K562 (cell line): ENCODE measurements around the gene CCL8. TPM values are rescaled to one million over a fixed set of nuclear protein-coding genes. Genes with fewer than 3 reads are reported as not detected.

Experiments
- HNRNPH1 ChIP-seq: fragments of 200-400 bp; formaldehyde crosslinking; optimal IDR thresholded peaks from 2 replicates; pipeline ENCODE3; 2017; ENCODE audit warnings: low read depth, mild to moderate bottlenecking, low read length, moderate library complexity
- KDM4B ChIP-seq, 2 experiments: fragments of 450-650 bp in 1 of 2; sonication (generic) in 1 of 2; IDR thresholded peaks; 2 replicates each; pipeline ENCODE4 v1.6.1; 2016 to 2017; ENCODE audit warnings: borderline replicate concordance in 2 of 2, antibody characterized with exemption in 1 of 2, low read depth in 1 of 2, mild to moderate bottlenecking in 1 of 2
- SOX6 ChIP-seq: fragments of 450-650 bp; IDR thresholded peaks from 2 replicates; pipeline ENCODE4 v1.6.1; 2014; ENCODE audit warnings: mild to moderate bottlenecking
- polyA plus RNA-seq, 8 experiments: library from polyadenylated mRNA; depleted of rRNA in 4 of 8; stranded (reverse) in 5 of 8; unstranded in 3 of 8; fragments of >200 nt; fragmentation: Nextera tagmentation in 2 of 8; fragmentation: Illumina TruSeq in 1 of 8; extraction: Ambion mirVana in 2 of 8; extraction: Trizol in 1 of 8; gene quantifications; 2 replicates each; pipeline versions ENCODE4 v1.2.1 to v1.2.3, GENCODE V29; 2011 to 2014; ENCODE audit warnings: inconsistent platforms in 1 of 8, missing spikeins in 1 of 8
- total RNA-seq, 7 experiments: library from RNA; depleted of rRNA in 6 of 7; stranded (reverse); fragments of >200 nt in 6 of 7; fragmentation: Illumina TruSeq in 2 of 7; extraction: Trizol in 2 of 7; gene quantifications; 2 replicates each; pipeline versions ENCODE4 v1.2.1 to v1.2.3, GENCODE V29; 2011 to 2021; ENCODE audit warnings: low replicate concordance in 1 of 7
- TF ChIP-seq, protein P1 (sequence below): fragments of 450-650 bp; IDR thresholded peaks from 2 replicates; pipeline ENCODE4 v1.6.1; 2016; ENCODE audit warnings: mild to moderate bottlenecking, moderate library complexity

Gene CCL8
- total and polyA plus RNA-seq, 9 of the 15 experiments (the other 6 are each of a cell fraction or from before 2014, with no cell fraction given), result 0.06 TPM; not detected in 8

DNA sequence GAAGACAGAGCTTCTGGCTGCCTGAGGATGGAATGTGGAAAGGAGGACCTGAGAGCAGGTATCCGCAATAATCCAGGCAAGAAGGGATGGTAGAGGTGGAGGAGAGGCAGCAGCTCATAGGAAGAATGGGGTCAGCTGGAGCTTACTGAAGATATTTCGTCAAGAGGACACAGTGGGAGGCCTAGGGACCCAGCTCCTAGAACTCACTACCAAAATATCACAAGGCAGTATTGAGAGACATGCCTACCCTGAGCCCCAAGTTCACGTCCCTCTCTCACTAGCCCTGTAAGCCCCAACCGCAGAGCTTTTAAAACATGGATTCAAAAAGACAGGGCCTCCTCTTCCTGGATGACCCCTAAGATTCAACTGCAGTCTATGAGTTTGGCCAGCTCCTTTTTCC lies 14.2 kb upstream of the CCL8 start (continued):
- TF ChIP-seq, protein P1, sequence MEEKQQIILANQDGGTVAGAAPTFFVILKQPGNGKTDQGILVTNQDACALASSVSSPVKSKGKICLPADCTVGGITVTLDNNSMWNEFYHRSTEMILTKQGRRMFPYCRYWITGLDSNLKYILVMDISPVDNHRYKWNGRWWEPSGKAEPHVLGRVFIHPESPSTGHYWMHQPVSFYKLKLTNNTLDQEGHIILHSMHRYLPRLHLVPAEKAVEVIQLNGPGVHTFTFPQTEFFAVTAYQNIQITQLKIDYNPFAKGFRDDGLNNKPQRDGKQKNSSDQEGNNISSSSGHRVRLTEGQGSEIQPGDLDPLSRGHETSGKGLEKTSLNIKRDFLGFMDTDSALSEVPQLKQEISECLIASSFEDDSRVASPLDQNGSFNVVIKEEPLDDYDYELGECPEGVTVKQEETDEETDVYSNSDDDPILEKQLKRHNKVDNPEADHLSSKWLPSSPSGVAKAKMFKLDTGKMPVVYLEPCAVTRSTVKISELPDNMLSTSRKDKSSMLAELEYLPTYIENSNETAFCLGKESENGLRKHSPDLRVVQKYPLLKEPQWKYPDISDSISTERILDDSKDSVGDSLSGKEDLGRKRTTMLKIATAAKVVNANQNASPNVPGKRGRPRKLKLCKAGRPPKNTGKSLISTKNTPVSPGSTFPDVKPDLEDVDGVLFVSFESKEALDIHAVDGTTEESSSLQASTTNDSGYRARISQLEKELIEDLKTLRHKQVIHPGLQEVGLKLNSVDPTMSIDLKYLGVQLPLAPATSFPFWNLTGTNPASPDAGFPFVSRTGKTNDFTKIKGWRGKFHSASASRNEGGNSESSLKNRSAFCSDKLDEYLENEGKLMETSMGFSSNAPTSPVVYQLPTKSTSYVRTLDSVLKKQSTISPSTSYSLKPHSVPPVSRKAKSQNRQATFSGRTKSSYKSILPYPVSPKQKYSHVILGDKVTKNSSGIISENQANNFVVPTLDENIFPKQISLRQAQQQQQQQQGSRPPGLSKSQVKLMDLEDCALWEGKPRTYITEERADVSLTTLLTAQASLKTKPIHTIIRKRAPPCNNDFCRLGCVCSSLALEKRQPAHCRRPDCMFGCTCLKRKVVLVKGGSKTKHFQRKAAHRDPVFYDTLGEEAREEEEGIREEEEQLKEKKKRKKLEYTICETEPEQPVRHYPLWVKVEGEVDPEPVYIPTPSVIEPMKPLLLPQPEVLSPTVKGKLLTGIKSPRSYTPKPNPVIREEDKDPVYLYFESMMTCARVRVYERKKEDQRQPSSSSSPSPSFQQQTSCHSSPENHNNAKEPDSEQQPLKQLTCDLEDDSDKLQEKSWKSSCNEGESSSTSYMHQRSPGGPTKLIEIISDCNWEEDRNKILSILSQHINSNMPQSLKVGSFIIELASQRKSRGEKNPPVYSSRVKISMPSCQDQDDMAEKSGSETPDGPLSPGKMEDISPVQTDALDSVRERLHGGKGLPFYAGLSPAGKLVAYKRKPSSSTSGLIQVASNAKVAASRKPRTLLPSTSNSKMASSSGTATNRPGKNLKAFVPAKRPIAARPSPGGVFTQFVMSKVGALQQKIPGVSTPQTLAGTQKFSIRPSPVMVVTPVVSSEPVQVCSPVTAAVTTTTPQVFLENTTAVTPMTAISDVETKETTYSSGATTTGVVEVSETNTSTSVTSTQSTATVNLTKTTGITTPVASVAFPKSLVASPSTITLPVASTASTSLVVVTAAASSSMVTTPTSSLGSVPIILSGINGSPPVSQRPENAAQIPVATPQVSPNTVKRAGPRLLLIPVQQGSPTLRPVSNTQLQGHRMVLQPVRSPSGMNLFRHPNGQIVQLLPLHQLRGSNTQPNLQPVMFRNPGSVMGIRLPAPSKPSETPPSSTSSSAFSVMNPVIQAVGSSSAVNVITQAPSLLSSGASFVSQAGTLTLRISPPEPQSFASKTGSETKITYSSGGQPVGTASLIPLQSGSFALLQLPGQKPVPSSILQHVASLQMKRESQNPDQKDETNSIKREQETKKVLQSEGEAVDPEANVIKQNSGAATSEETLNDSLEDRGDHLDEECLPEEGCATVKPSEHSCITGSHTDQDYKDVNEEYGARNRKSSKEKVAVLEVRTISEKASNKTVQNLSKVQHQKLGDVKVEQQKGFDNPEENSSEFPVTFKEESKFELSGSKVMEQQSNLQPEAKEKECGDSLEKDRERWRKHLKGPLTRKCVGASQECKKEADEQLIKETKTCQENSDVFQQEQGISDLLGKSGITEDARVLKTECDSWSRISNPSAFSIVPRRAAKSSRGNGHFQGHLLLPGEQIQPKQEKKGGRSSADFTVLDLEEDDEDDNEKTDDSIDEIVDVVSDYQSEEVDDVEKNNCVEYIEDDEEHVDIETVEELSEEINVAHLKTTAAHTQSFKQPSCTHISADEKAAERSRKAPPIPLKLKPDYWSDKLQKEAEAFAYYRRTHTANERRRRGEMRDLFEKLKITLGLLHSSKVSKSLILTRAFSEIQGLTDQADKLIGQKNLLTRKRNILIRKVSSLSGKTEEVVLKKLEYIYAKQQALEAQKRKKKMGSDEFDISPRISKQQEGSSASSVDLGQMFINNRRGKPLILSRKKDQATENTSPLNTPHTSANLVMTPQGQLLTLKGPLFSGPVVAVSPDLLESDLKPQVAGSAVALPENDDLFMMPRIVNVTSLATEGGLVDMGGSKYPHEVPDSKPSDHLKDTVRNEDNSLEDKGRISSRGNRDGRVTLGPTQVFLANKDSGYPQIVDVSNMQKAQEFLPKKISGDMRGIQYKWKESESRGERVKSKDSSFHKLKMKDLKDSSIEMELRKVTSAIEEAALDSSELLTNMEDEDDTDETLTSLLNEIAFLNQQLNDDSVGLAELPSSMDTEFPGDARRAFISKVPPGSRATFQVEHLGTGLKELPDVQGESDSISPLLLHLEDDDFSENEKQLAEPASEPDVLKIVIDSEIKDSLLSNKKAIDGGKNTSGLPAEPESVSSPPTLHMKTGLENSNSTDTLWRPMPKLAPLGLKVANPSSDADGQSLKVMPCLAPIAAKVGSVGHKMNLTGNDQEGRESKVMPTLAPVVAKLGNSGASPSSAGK, result no peak
- TF ChIP-seq SOX6 (no peak), HNRNPH1 (no peak), KDM4B (IDR thresholded peaks at IDR 0.05; ENCODE audit: borderline replicate concordance in 2 of 2, low read depth in 1 of 2) (no peak)
